ENCODE data around the gene GLP2R.
"Not testable (repeated sequence)": the region's sequence is repeated elsewhere in the genome, so short reads cannot be mapped to it uniquely, and the experiment has no call there.

The GLP2R gene

DNA sequence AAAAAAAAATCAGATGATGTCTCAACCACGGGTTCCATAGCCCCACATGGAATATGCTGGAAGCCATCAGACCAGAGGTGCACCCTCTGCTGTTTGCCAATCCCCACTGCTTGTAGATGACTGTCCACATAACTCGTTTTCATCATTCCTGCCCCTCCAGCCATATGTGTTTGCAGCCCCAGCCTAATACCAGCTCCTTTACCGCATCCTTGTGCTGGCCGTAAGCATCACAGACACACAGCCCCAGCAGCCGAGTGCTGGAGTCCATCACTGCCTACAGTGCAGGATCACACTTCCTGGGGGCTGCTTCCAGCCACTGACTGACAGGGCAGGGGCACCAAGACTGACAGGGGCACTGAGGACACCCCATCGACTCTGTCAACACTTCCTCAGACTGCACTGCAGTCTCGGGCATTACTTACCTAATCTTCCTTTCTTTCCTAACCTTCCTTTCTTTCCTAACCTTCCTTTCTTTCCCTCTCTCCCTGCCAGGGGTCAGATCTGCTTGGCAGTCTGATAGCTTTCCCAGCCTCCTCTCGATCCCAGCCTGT is 74.4 kb downstream of the GLP2R start:
- no peak for DNase-seq (ENCODE audit: low read depth)

DNA sequence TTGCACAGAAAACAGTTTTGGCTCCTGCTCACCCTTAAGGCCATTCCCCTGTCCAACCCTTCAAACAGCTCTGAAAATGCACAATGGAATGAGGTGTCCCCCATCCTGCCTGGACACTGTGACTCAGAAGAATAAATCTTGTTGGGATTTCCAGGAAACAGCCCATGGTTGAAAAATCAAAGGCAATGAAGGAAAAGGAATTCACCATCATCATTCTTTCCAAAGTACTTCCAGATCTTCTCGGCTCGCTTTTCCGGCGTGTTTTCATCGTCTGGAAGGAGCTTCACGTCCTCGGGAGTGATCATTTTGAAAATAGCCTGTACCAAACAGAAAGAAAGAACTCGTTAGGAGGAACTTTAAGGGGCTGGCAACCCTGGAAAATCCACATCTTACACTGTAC is 75.1 kb downstream of the GLP2R start:
- DNase-seq (ENCODE audit: low read depth) = no peak

DNA sequence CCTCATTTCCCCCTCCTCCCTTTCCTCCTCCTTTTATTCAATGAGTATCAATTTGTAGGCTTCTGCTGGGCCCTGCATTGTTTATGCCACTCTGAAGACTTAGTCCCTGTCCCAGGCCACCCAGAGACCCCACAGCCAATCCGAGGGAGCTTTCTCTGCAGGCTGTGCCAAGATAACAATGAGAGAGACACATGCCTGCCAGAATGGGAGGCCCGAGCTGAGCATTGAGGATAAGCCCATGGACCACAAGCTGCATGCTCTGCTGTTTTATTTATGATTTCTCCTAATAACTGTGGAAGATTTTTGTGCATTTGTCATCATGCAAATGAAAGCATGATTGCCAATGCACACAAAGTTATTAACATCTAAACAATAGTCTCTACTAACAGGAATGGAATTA is 76.4 kb downstream of the GLP2R start:
- DNase-seq (ENCODE audit: low read depth) = no peak

DNA sequence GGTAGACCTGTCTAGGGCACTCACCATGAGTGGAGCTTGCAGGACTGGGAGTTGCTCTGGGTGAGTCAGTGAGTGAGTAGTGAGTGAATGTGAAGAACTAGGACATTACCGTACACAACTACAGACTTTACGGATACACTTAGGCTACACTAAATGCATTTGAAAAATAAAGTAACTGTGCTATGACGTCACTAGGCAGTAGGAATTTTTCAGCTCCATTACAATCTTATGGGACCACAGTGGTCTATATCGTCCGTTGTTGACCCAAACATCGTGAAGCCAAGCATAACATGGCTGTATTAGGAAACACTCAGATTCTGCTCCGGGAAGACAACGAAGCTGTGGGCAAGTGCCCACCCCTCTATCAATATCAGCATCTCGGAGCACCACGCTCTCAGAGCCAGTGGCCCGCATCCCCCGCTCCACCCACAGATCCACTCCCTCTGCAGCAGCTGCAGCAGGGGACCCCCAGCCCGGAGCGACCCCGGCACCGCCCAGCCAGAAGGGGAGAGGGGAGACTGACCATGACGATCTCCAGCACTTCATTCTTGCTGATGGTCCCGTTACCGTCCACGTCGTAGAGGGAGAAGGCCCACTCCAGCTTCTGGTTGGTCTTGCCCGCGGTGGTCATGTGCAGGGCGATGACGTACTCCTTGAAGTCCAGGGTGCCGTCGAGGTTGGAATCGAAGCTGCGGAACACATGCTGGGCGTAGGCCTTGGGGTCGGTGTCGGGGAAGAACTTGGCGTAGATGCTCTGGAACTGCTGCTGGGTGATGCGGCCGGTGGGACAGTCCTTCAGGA is 78.8 kb downstream of the GLP2R start:
- DNase-seq (ENCODE audit: low read depth) = no peak

DNA sequence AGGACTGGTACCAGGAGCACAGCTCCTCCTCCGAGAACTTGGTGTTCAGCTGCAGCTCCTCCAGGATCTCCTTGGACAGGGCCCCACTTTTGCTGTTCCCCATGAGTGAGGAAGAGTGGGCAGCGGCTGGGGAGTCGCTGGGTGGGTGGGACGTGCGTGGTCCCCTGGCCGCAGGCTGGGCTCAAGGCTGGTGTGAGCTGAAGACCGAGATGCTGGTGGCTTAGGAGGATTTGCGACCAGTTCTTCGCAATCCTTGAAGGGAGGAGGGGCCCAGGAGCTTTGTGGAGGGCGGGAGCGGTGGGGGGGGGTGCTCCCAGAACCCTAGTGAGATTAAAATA is 79.3 kb downstream of the GLP2R start, which contains the start of gene RCVRN:
TSS of gene RCVRN (minus strand) at position 194 of the 338 bp plus-strand sequence. CDS start at position 103, 91 bp downstream.
- no peak for DNase-seq (ENCODE audit: low read depth)

DNA sequence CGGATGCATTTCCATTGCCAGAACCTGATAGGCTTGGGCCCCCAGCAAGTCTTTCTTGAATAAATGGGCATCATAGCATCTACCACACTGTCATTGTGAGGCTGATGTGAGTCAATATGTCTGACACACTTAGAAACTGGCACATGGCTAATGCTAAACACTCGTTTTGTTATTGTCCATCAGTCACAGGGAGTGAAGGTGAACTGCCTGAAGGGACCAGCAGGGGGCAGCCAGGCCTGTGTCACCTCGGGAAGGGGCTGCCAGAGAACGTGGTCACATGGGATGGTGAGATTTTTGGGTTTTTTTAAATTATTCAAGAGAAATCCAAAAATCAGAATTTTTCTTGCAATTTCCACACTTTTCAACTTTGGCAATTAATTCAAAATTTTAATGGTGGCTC is 80.2 kb downstream of the GLP2R start:
- DNase-seq (ENCODE audit: low read depth) = no peak

DNA sequence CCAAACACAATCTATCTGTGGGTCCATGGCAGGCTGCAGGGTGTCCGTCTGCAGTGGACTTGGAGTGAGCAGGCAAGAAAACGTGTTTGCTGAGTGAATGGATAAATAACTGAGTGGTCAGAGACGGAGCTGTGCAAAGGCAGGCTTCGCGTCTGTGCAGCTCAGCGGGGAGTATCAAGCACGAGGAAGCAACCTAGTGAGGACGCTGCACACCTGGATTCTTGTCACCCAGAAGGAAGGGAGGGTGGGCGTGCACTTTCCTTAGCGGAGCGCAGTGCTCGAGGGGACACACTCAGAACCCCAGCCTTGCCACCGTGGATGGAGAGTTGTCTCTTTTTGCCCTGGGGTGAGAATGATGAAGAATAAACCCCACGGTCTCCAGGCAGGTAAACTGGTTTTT is 80.9 kb downstream of the GLP2R start:
- no peak for DNase-seq (ENCODE audit: low read depth)

DNA sequence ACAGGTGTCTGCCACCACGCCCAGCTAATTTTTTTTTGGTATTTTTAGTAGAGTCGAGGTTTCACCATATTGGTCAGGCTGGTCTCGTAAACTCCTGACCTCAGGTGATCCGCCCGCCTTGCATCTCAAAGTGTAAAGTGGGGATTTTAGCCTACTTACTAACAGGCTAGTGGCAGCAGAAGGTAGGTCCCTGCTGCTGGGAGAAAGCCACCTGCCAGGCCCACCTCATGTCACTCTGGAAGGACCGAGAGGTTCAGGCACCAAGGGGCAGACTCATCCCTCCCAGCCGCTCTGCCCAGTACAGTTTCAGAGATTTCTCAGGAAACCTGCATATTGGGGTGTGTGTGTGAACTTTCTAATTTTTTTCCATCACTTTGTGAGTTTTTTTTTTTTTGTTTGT is 81.4 kb downstream of the GLP2R start:
- DNase-seq (ENCODE audit: low read depth) = no peak

DNA sequence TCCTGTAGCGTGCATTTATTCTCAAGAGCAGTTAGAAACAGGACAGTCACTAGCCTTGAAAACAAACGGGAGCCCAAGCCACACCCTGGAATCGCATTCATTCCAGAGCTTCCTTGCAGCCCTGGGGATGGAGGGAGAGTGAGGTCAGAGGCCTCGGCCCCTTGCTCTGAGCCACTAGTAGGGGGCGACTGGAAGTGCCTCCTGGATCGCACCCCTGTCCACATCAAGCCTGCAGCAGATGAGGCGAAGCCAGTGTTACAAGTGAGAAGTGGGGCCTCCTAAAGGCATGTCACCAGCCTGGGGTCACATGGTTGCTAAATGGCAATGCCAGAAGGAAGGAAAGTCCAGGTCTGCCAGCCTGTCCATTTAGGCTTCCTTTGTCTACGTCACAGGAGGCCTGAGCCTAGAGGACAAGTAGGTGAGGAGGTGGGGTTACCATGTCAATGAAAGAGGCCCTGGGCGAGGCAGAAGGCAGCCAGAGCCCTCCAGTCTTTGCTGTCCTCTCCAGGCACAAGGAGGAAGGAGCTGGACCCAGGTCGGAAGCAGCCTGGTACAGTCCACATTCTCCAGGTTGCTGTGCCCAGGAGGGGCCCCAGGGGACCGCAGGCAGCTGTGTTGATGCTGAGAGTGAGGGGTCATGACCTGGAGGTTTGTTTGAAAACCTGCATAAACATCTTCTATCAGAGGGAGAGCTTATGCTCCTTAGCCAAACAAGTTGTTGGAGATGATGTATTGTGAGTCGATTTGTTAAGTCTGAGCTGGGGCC is 82.3 kb downstream of the GLP2R start:
- no peak for DNase-seq (ENCODE audit: low read depth)

DNA sequence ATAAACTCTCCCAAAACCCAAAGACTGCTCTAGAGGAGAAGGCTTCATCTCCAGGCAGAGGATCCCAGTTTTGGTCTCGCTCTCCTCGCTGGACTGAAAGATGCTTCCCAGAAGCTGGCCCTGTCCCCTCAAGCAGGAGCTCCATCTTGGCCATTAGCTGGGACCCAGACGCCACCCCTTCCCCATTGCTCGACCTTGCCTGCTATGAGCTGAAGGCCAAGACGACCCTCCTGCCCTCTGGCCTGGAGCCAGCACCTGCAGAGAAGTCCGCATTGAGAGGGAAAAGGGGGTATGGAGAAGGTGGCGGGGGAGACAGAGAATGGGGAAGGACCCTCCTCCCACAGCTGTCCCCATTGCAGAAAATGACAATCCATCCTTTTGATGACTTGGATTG is 82.9 kb downstream of the GLP2R start:
- no peak for DNase-seq (ENCODE audit: low read depth)

DNA sequence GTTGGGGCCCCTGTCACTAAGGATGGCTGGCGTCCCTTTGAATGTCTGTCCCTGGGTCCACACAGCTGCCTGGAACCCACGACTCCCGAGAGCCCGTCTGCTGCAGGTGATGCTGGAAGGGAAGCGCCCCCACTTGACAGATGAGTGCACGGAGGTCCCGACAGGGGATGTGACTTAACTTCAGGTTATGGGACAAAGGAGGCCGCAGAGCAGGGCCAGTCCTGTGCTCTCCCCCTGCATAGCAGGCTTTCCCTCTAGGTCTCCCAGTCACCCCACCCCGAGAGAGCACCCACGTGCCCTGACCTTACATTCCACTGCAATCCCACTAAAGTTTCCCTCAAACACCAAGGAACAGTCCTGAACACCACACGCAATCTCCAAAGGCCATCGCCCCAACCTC is 85.4 kb downstream of the GLP2R start:
- DNase-seq (ENCODE audit: low read depth) = no peak

DNA sequence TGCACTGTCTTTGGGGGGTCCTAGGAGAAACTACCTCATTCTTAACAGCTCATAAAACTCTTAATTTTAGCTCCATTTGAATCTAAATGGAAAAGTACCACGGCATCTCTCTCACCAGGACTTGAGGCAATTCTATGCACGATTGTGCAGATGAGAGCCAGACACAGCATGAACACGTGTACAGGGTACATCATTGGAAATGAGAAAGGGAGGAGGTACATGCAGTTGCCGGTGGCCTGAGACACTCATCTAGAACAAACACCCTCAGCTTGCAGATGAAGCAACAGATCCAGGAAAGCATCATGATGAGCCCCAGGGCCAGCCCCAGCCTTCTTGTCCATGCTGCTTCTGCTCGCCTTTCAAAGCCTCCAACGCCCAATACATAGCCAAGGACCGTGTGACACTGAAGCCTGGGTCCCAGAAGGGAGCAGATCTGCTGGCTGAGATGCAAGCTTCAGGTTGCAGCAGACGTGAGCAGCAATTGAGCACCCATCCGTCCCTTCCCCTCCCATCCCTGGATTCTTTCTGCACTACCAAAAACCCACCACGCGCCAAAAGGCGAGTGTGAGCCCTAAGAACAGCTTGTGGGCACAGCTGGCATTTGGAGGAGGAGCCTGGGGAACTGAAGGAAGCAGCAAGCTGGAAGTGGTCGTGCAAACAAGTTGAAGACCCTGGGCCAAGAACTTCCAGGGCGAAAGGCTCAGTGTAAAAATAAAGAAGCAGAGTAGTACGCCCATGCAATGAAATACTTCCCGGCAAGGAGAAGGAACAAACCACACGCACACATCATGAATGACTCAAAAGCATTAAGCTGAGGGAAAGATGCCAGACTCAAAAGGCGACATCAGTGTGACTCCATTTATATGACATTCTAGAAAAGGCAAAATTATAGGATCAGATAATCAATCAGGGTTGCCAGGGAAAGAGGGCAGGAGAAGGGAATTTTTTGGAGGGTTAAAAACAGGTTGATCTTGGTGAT is 86.7 kb downstream of the GLP2R start:
- DNase-seq (ENCODE audit: low read depth) = no peak

DNA sequence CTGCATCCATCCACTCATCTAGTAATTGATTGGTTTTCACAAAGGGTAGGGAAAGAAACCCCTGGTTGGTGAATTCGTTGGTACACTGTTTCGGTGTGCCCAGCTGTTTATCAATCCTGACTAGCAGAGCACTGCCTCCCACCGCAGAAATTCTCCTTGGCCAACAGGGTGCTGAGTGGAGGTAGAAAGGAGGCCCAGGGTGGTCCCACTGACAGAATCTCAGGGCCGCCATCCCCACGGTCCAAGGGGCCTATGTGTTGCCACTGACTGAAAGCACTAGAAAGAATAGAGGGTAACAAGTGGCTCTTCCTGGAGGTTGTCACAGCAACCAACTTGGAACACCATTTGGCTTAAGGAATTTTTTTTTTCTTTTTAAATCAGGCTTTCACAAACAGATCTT is 87.8 kb downstream of the GLP2R start:
- DNase-seq (ENCODE audit: low read depth) = no peak

DNA sequence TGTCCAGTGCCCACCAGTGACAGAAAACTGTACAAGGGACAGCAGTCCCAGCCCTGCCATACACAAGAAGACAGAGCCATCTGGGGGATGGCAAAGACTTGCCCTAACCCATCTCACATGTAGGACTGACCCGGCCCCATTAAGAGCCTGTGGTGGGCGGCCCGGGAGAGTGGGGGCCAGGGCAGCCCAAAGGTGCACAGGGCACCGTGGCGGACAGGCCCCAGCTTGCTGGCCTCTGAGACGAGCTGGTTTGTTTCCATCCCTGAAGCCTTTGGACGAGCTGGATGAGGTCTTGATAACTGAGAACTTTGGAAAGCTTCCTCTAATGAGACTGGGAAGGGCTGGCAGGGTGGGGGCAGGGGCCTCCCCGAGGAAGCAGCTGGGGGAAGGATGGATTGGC is 90.4 kb downstream of the GLP2R start:
- no peak for DNase-seq (ENCODE audit: low read depth)

DNA sequence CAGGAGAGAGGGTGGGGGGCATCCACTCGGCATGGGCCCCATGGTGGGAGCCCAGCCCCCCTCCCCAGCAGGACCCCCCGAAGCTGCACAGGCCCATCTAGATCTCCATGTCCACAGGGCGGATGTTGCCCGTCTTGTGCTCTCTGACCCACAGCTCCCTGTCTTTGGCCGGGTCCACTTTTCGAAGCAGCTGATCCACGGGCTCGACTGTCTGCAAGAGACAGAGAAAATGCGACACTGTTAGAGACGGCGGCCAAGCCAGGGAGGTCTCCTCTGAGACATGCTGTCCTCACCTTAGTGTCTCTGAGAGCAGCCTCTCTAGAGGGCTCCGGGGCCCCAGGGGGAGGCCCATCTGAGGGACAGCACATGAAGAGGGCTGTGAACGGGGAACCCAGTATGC is 91.4 kb downstream of the GLP2R start:
- no peak for DNase-seq (ENCODE audit: low read depth)

DNA sequence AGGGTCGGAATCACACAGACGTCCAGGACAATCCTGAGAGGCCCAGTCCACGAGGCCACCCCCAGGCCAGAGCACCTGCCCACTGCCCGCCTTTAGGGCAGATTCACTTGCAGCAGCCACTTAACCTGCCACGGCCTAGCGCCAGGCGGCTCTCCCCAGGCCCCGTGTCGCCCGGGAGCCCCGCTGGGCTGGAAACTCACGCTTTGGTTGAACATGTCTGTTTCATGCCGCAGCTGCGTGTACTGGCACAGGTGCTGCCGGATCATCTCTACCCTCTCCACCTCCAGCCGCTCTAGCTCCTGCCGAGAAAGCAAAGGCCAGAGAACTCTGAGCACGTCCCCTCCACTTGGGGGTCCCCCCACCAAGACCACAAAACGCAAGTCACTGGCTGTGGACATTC is 92.1 kb downstream of the GLP2R start:
- DNase-seq (ENCODE audit: low read depth) = no peak

DNA sequence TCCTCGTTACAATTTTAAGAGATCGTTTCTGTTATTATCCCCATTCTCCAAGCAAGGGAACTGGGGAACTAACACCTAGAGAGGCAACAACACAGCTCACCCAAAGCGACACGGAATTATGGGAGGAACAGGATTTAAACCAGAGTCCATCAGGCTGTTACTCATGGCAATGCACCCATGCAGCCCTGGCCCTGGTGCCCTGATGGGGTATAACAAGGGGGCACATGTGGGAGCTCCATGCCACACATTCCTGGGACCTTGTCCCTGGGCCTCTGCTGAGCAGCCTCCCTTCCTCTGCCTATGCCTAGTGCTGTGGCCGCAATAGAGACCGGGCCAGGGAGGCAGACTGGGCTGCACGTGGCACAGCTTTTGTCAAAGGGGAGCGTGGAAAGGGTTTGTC is 92.6 kb downstream of the GLP2R start:
- DNase-seq (ENCODE audit: low read depth) = no peak

DNA sequence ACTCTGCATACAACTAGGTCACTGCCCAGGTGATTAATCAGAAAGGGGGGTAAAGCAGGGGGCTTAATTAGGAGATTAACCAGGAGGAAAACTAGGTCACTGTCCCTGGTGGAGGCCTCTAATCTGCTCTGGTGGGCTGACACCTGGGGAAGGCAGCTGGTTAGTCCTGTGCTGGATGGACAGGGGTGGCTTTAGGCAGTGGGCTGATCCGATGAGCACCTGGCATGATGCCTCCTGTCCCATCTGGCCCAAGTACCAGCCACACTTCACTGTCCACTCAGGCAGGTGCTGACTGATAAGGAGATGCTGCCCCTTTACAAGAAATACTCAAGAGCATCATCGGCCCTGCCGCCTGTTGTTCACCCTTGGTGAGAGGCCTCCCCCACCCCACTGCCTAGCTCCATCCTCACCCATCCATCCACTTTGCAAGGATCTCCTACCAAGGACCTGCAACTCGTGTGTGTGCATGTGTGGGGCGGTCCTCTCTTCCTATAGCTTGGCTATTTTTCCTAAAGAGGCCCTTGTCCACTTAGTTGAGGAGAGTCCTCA is 93.2 kb downstream of the GLP2R start:
- no peak for DNase-seq (ENCODE audit: low read depth)

DNA sequence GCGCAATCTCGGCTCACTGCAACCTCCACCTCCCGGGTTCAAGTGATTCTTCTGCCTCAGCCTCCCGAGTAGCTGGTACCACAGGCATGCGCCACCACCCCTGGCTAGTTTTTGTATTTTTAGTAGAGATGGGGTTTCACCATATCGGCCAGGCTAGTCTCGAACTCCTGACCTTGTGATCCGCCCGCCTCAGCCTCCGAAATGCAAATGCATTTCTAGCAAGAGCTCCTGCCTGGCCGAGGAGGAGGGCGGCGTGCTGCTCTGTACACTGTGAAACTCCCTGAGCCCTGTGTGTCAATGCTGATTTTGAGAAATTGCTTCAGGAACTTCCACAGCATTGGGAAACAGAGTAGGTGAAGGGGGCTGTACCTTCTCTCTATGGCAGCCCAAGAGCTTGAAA is 95.5 kb downstream of the GLP2R start:
- not testable (repeated sequence) for DNase-seq (ENCODE audit: low read depth)

DNA sequence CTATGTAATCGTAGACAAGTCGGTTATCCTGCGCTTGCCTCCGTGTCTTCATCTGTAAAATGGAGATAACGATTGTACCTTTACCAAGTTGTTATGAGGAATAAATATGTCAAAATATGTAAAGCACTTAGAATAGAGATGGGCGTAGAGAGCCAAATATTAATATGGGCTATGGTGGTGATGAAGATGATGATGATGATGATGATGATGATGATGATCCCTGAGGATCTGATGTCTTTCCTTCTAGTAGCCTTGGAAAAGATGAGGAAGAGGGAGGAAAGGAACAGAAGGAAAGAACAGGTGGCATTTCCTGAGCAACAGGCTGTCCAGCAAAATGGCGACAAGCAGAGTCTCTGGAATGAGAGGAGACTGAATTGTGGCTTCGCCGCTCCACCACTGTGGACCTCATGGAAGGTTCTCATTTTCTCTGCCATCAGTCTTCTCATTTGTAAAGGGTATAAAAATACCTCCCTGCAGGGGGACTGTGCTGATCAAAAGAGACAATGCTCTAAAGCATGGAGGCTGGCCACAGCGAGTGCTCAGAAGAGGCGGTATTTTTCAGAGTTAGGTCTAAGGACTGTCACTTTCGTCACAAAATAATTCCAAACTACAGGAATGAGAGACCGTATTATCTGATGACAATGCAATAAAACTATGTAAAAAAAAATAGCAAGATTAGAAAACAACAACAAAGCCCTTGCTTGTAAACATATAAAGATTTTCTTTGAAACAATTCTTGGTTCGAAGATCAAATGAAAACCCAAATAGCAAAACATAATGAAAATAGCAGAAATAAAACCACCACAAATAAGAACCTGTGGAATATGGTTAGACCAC is 96.5 kb downstream of the GLP2R start:
- no peak for DNase-seq (ENCODE audit: low read depth)

DNA sequence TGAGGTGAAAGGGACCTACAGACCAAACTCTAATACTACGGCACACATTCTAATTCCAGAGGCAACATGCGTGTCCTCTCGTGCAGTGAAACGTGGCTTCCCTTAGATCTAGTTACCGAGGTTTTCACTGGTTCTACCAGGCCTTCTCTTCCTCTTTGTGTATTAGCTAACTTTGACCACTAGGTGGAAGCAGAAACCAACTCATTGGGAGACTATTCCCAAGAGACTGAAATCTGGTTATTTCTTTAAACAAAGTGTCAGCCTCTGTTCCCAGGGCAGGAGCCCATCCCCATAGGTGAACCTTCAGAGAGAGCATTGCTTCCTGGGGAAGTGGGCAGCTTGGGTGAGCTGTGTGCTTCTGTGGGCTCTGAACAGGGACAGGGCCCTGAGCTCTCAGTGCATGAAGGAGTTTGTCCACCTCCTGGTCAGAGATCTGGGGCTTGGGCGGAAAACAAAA is 99.0 kb downstream of the GLP2R start:
- DNase-seq (ENCODE audit: low read depth) = no peak

Data from activated T-cell treated with anti-CD3 and anti-CD28 coated beads for 1 hour (primary cell).